HepG2 (cell line): ENCODE measurements around the gene TULP4. TPM values are rescaled to one million over a fixed set of nuclear protein-coding genes. Genes with fewer than 3 reads are reported as not detected.

ENCODE experiments used
- FOXA1 ChIP-seq, 2 experiments: fragments of 450-650 bp in 1 of 2; sonication (generic) in 1 of 2; formaldehyde crosslinking in 1 of 2; IDR thresholded peaks; 2 replicates each; pipeline versions ENCODE4 v1.4.0 to v1.6.1; 2016 to 2020; ENCODE audit warnings: missing genetic modification reagents in 1 of 2
- GABPB1 ChIP-seq: IDR thresholded peaks from 2 replicates; pipeline ENCODE4 v1.6.1; 2016; ENCODE audit warnings: mild to moderate bottlenecking, missing genetic modification reagents, moderate library complexity, missing compliant biosample characterization
- KMT2A ChIP-seq: sonication (generic); formaldehyde crosslinking; IDR thresholded peaks from 2 replicates; pipeline ENCODE4 v1.4.0; 2020; ENCODE audit warnings: missing genetic modification reagents
- MED13 ChIP-seq: sonication (generic); formaldehyde crosslinking; IDR thresholded peaks from 2 replicates; pipeline ENCODE4 v1.5.0; 2020; ENCODE audit warnings: missing genetic modification reagents
- NCOR1 ChIP-seq: fragments of 200-600 bp; sonication (generic); IDR thresholded peaks from 2 replicates; pipeline ENCODE4 v1.7.0; 2017; ENCODE audit warnings: antibody characterized with exemption, low read length, borderline replicate concordance
- NR2F6 ChIP-seq, 2 experiments: IDR thresholded peaks; 2 replicates each; pipeline ENCODE4 v1.6.1; 2016; ENCODE audit warnings: antibody characterized with exemption in 1 of 2, mild to moderate bottlenecking in 1 of 2
- POGZ ChIP-seq: sonication (generic); formaldehyde crosslinking; IDR thresholded peaks from 2 replicates; pipeline ENCODE4 v1.4.0; 2020; ENCODE audit warnings: mild to moderate bottlenecking, missing genetic modification reagents
- PTBP1 ChIP-seq: fragments of 200-400 bp; formaldehyde crosslinking; IDR thresholded peaks from 2 replicates; pipeline ENCODE4 v1.6.1; 2018; ENCODE audit warnings: low read length, low read depth; ENCODE audit not compliant: poor library complexity, severe bottlenecking
- RFX1 ChIP-seq: fragments of 450-650 bp; IDR thresholded peaks from 2 replicates; pipeline ENCODE4 v1.6.1; 2017
- SP140L ChIP-seq: sonication (generic); formaldehyde crosslinking; IDR thresholded peaks from 2 replicates; pipeline ENCODE4 v1.4.0; 2020; ENCODE audit warnings: missing genetic modification reagents, borderline replicate concordance
- TAF1 ChIP-seq: sonication (generic); formaldehyde crosslinking; IDR thresholded peaks from 2 replicates; pipeline ENCODE4 v1.4.0; 2020; ENCODE audit warnings: missing genetic modification reagents
- ZFP91 ChIP-seq: sonication (generic); formaldehyde crosslinking; IDR thresholded peaks from 2 replicates; pipeline ENCODE4 v1.9.0; 2022; ENCODE audit warnings: missing genetic modification reagents, mild to moderate bottlenecking, borderline replicate concordance
- ZNF207 ChIP-seq: fragments of 450-650 bp; IDR thresholded peaks from 2 replicates; pipeline ENCODE4 v1.6.1; 2016; ENCODE audit warnings: antibody characterized with exemption, borderline replicate concordance
- ZNF225 ChIP-seq: sonication (generic); formaldehyde crosslinking; IDR thresholded peaks from 2 replicates; pipeline ENCODE4 v1.4.0; 2020; ENCODE audit warnings: mild to moderate bottlenecking, missing genetic modification reagents
- ZNF687 ChIP-seq: sonication (generic); formaldehyde crosslinking; IDR thresholded peaks from 2 replicates; pipeline ENCODE4 v1.5.1; 2020; ENCODE audit warnings: mild to moderate bottlenecking, missing genetic modification reagents, moderate library complexity
- polyA plus RNA-seq, 8 experiments: library from polyadenylated mRNA; depleted of rRNA in 3 of 8; stranded (reverse) in 7 of 8; unstranded in 1 of 8; fragments of >200 nt; fragmentation: Illumina TruSeq in 4 of 8; extraction: Trizol in 4 of 8; gene quantifications; 2 replicates each; pipeline versions ENCODE4 v1.2.1 to v1.2.3, GENCODE V29; 2011 to 2016; ENCODE audit warnings: low read depth in 4 of 8, missing spikeins in 1 of 8, mixed read lengths in 1 of 8; ENCODE audit not compliant: insufficient read depth in 1 of 8
- total RNA-seq, 5 experiments: library from RNA; depleted of rRNA; stranded (reverse); fragments of >200 nt; fragmentation: Illumina TruSeq; extraction: Trizol; gene quantifications; 2 replicates each; pipeline ENCODE4 v1.2.3, GENCODE V29; 2016; ENCODE audit warnings: low read depth in 1 of 5
- TF ChIP-seq, protein P1 (sequence below): sonication (generic); formaldehyde crosslinking; IDR thresholded peaks from 2 replicates; pipeline ENCODE4 v1.5.1; 2020; ENCODE audit warnings: missing genetic modification reagents, mild to moderate bottlenecking, borderline replicate concordance
- TF ChIP-seq, protein P2 (sequence below): sonication (generic); formaldehyde crosslinking; IDR thresholded peaks from 2 replicates; pipeline ENCODE4 v1.4.0; 2020; ENCODE audit warnings: missing genetic modification reagents, borderline replicate concordance

Gene TULP4
- total and polyA plus RNA-seq, 2 of the 13 experiments (the other 11 are each of a cell fraction or from before 2014, with no cell fraction given), result 21.1 to 122 TPM

DNA sequence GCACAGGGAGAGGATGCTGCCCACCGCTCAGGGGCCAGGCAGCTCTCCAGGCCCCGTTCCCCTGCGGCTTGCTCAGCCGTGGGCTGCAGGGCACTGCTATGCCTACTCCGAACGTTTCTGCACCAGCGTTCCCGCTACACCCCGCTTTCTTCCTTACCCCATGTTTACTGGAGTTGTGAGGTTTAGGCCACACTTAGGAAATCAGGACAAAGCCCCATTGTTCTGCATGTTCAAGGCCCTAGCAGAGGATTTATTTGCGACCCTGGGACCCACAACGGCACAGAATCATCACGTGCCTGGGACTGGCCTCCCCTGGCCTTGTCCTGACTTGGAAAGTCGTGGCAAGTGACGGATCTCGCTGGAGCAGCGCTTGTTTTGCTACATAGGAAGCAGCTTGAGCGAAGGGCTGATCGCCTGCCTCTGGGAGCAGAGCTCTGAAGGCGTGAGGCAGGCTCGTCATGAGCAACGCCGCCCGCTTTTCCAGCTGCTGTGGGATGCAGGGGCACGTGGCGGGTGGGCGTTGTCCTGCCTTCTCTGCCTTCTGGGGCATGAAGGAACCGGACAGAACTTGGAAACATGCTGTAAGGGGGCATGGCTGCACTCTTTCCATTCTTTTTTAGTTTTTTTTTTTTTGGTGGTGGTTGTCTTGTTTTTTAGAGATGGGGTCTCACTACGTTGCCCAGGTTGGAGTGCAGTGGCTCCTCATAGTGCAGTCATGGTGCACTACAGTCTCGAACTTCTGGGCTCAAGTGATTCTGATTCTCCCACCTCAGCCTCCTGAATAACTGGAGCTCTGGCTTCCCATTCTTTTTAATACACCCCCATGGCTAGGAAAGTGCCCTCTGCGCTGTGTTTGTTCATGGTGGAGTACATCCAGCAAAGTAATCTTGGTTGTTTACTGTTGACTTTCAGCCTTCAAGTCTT is 233.0 kb downstream of the TULP4 start (continued):
- TF ChIP-seq, protein P1, sequence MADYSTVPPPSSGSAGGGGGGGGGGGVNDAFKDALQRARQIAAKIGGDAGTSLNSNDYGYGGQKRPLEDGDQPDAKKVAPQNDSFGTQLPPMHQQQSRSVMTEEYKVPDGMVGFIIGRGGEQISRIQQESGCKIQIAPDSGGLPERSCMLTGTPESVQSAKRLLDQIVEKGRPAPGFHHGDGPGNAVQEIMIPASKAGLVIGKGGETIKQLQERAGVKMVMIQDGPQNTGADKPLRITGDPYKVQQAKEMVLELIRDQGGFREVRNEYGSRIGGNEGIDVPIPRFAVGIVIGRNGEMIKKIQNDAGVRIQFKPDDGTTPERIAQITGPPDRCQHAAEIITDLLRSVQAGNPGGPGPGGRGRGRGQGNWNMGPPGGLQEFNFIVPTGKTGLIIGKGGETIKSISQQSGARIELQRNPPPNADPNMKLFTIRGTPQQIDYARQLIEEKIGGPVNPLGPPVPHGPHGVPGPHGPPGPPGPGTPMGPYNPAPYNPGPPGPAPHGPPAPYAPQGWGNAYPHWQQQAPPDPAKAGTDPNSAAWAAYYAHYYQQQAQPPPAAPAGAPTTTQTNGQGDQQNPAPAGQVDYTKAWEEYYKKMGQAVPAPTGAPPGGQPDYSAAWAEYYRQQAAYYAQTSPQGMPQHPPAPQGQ (CRISPR knock-in tag), result no peak
- TF ChIP-seq ZNF225 (CRISPR knock-in tag) (0 out of 2 replicates have a peak, but pooled peaks have one; percentile 84), ZNF687 (CRISPR knock-in tag) (peak; percentile 99), NR2F6 (IDR thresholded peaks at IDR 0.05) (no peak), NR2F6 (CRISPR knock-in tag; IDR thresholded peaks at IDR 0.05) (peak; percentile 82), SP140L (CRISPR knock-in tag) (peak; percentile 81; the same call in 1 of the 2 replicates), GABPB1 (CRISPR knock-in tag) (peak; percentile 66; the same call in 1 of the 2 replicates), RFX1 (no peak), POGZ (CRISPR knock-in tag) (peak; percentile 73; the same call in 1 of the 2 replicates), KMT2A (CRISPR knock-in tag) (peak; percentile 70; the same call in 1 of the 2 replicates), PTBP1 (no peak), ZFP91 (CRISPR knock-in tag) (peak; percentile 84), FOXA1 (IDR thresholded peaks at IDR 0.05) (no peak), FOXA1 (CRISPR knock-in tag; IDR thresholded peaks at IDR 0.05) (peak; percentile 85), NCOR1 (peak; percentile 49; the same call in 1 of the 2 replicates), TAF1 (CRISPR knock-in tag) (peak; percentile 39; the same call in 1 of the 2 replicates), ZNF207 (no peak), MED13 (peak; percentile 60; the same call in 1 of the 2 replicates)
- TF ChIP-seq, protein P2, sequence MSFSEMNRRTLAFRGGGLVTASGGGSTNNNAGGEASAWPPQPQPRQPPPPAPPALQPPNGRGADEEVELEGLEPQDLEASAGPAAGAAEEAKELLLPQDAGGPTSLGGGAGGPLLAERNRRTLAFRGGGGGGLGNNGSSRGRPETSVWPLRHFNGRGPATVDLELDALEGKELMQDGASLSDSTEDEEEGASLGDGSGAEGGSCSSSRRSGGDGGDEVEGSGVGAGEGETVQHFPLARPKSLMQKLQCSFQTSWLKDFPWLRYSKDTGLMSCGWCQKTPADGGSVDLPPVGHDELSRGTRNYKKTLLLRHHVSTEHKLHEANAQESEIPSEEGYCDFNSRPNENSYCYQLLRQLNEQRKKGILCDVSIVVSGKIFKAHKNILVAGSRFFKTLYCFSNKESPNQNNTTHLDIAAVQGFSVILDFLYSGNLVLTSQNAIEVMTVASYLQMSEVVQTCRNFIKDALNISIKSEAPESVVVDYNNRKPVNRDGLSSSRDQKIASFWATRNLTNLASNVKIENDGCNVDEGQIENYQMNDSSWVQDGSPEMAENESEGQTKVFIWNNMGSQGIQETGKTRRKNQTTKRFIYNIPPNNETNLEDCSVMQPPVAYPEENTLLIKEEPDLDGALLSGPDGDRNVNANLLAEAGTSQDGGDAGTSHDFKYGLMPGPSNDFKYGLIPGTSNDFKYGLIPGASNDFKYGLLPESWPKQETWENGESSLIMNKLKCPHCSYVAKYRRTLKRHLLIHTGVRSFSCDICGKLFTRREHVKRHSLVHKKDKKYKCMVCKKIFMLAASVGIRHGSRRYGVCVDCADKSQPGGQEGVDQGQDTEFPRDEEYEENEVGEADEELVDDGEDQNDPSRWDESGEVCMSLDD (CRISPR knock-in tag), result peak; percentile 89; the same call in 1 of the 2 replicates
